ENCODE measurements around the gene KLHL29. TPM values are rescaled to one million over a fixed set of nuclear protein-coding genes. Genes with fewer than 3 reads are reported as not detected.

Gene KLHL29
- total RNA-seq, 1 donor from 2014 or later = 0.65 TPM

DNA sequence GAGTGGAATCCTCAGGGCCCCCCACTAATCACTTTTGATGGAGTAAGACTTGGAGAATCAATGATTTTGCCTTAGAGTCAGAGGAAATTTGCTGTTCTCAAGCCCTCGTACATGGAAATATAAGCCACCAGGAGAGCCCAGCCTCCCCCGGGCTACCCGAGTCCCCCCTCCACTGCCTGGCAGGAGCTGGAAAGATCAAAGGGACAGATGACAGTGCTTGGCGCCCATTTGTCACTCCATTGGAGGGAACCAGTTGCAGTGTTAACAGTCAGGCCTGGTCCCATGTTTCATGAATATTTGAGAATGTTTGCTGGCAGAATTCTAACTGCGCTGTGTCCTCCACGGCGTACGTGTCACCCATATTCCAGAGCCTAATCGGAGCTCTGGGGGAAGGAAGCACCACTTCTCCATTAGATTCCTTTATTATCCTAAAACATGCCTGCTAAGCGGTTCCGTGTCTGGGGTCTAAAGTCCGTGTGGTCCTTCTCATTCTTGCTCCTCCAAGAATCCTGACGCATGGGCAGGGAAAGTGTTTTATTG is 202.4 kb downstream of the KLHL29 start:
- DNase-seq (peak; percentile 17), ATAC-seq (ENCODE audit: poor library complexity) (no peak)
- intact Hi-C loops (cut with DNase I) = no loop called here

- intact Hi-C loops (cut with DNase I) = no loop called here
- peak; percentile 28 for DNase-seq
Observed at GRCh38 chr2:23588106-23588505, 203.1 kb downstream of the KLHL29 start.

DNA sequence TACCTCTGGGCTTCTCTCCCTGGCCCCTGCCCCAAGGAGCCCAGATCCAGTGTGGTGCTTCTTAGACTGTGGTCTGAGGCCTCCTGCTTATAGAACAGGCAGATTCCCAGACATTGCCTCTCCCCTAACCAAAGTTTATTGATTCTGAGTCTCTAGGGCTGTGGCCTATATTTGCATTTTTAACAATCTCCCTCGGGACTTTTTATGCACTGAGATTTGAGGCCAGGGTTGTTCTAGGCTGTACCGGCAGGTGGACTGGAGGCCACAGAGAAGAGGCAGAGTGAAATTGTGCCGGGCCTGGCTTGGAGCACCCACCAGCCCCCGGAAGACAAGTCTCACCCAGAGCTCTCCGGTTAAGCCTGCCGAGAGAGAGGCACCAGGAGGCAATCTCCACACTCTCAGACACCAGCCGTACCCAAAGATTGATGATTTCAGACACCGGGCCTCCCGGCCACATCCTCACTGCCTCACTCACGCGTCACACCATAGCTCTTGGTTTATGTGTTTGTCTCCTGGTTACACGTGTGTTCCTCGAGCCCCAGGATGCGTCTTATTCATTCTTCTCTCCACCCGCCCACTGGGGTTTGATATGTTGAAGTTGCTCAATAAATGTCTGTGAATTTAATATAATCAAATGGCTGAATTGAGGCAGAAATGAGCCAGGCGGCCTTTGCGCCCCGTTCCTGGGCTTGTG is 203.7 kb downstream of the KLHL29 start:
- DNase-seq (peak; percentile 45), ATAC-seq (ENCODE audit: poor library complexity) (no peak)
- intact Hi-C loops (cut with DNase I) = no loop called here

More at GRCh38 chr2:23588106-23588505, 203.1 kb downstream of the KLHL29 start:
- no peak for ATAC-seq (ENCODE audit: poor library complexity)

DNA sequence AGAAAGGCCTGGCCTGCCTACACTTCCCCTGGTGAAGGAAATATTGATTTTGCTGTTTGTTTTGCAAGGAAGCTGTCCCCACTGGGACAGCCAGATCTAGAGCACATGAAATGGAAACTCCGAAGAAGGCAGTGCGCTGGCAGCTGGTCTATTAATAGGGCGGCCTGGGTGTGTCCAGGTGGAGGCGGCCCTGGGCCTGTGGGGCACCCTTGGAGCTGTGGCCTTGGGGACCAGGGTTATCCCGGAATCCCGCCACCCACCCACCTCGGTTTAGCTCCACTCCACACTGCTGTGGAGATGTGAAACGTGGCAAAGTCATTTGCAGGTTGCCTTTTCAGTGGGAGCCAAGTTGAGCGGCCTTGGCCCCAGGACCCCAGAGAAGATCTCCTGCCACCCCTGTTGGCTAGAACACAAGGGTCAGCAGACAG is 204.3 kb downstream of the KLHL29 start:
- DNase-seq (no peak), ATAC-seq (ENCODE audit: poor library complexity) (peak; percentile 59)
- intact Hi-C loops (cut with DNase I) = no loop called here

GRCh38 chr2:23589739-23590138 is 204.8 kb downstream of the KLHL29 start:
- no peak for DNase-seq
- intact Hi-C loops (cut with DNase I) = no loop called here

GRCh38 chr2:23590241-23590869 is 205.4 kb downstream of the KLHL29 start:
- ATAC-seq (ENCODE audit: poor library complexity) (no peak), DNase-seq (peak; percentile 22)
- intact Hi-C loops (cut with DNase I) = no loop called here

More at GRCh38 chr2:23589739-23590138, 204.8 kb downstream of the KLHL29 start:
- peak; percentile 47 for ATAC-seq (ENCODE audit: poor library complexity)

- ATAC-seq (ENCODE audit: poor library complexity) (no peak), DNase-seq (peak; percentile 28)
- intact Hi-C loops (cut with DNase I) = no loop called here
Observed at GRCh38 chr2:23591111-23591510, 206.1 kb downstream of the KLHL29 start.

DNA sequence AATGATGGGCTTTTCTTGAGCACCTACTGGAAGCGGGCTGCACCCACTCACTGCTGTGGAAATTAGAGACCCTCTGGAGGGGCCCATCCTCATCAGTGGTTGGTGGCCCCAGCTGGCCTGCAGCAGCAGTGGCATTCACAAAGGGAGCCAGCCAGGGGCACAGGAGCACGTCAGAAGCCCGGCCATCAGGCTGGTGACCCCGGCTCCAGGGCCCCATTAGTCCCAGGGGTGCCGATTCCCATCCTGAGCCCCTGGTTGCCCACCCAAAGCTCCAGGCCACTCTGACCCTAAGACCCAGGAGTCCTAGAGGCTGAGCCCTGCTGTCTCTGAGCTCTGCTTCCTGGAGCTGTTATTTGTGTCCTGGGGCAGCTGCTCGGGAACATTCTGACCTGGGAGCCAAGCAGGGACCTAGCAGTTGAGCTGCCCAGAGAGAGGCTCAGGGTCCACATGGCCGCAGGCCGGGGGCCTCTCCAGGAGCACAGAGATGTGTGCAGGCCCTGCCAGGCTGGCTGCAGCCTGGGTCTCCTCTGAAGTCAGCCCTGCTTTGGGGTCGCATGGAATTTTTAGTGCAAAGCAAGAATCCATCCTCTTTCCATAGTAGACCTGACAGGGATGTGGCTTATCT is 207.2 kb downstream of the KLHL29 start:
- no peak for ATAC-seq (ENCODE audit: poor library complexity)
- intact Hi-C loops (cut with DNase I) = no loop called here
- DNase-seq = peak; percentile 26

- ATAC-seq (ENCODE audit: poor library complexity) (no peak), DNase-seq (peak; percentile 33)
- intact Hi-C loops (cut with DNase I) = no loop called here
Observed at GRCh38 chr2:23592898-23593751, 208.1 kb downstream of the KLHL29 start.

- ATAC-seq (ENCODE audit: poor library complexity) (no peak), DNase-seq (peak; percentile 34)
- intact Hi-C loops (cut with DNase I) = no loop called here
Observed at GRCh38 chr2:23593752-23594459, 208.9 kb downstream of the KLHL29 start.

GRCh38 chr2:23594460-23594825 is 209.5 kb downstream of the KLHL29 start:
- ATAC-seq (ENCODE audit: poor library complexity) = no peak

DNA sequence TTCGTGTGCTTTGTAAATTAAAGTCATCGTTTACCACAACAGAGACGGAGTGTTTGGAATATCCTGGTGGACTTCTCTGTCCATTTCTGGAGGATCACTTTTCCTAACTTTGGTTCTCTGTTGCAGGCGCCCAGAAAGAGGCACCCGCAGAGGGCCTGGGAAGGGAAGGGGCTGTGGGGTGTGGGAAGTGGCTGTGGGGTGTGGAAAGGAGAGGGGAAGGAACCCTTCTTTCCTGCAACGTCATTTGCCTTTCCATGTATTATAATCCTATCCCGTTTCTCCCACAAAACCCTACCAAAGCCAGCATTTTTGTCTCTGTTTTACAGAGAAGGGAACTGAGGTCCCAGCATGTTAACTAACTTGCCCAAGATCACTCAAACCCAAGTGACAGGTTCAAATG is 210.0 kb downstream of the KLHL29 start:
- intact Hi-C loops (cut with DNase I) = no loop called here
- DNase-seq = peak; percentile 2
- no peak for ATAC-seq (ENCODE audit: poor library complexity)

More at GRCh38 chr2:23594460-23594825, 209.5 kb downstream of the KLHL29 start:
- intact Hi-C loops (cut with DNase I) = no loop called here
- DNase-seq = no peak

GRCh38 chr2:23595601-23596251 is 210.7 kb downstream of the KLHL29 start:
- DNase-seq (peak; percentile 51), ATAC-seq (ENCODE audit: poor library complexity) (peak; percentile 80)
- intact Hi-C loops (cut with DNase I) = no loop called here

DNA sequence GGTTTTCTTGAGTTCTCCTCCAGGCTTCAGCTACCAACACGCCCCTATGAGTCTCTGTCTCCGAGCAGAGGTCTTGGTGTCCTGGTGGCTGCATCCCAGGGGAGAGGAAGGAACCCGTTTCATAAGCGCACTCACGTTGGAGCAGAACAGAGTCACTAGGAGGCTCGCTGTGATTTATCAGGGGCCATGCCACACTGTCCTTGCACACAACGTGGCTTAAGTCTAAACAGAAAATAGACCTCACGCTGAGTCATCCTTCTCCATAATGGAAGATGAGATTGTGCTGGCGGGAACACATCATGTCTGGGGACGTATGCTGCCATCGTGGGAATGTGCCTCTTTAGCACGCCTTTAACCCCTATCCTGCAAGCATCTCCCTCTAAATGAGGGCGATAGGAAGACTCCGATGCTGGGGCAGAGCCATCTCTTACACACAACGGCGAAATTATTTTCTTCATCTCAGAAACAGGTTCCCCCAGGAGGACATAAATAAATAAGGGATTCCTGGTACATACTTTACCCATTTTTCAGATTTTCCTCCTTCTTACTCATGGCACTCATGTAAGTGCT is 211.4 kb downstream of the KLHL29 start:
- DNase-seq (no peak), ATAC-seq (ENCODE audit: poor library complexity) (peak; percentile 13)
- intact Hi-C loops (cut with DNase I) = no loop called here

DNA sequence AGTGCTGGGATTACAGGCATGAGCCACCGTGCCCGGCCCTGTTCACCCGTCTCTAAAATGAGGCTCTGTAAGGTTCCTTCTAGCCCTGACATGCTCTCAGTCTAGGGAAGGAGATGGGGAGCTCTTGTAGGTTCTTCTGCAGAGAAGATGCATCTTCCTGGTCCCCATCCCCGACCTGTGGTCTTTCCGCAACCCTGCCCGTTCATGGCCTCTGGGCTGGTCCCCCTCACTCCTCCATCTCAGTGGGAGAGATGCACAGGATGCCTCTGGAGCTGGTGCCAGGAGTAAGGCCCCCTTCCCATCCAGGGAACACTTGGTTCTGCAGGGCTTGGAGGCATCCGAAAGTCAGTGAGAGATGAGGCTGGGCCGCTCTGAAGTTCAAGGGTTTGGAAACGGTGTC is 212.7 kb downstream of the KLHL29 start:
- DNase-seq (peak; percentile 9), ATAC-seq (ENCODE audit: poor library complexity) (no peak)
- intact Hi-C loops (cut with DNase I) = no loop called here

- intact Hi-C loops (cut with DNase I) = no loop called here
- DNase-seq (peak; percentile 6), ATAC-seq (ENCODE audit: poor library complexity) (no peak)
Observed at GRCh38 chr2:23599006-23599405, 214.0 kb downstream of the KLHL29 start.

GRCh38 chr2:23599667-23600066 is 214.7 kb downstream of the KLHL29 start:
- DNase-seq (peak; percentile 7), ATAC-seq (ENCODE audit: poor library complexity) (no peak)
- intact Hi-C loops (cut with DNase I) = no loop called here

Measured in Right ventricle myocardium superior (tissue), 1 donor.